Brain microvascular endothelial cell (primary cell): ENCODE data around the gene CDNF.
A peak's percentile ranks its signal among the peaks of the same experiment; 100 is the strongest.

Experiments used
- DNase-seq: peaks from one replicate; pipeline ENCODE4 v3.0.0-alpha.2; 2020
- H3K27ac ChIP-seq: fragments of 250-450 bp; sonication (Bioruptor Pico); 2 replicates; pipeline ENCODE4 v1.5.1; 2020; ENCODE audit warnings: mild to moderate bottlenecking, moderate library complexity
- H3K27me3 ChIP-seq: fragments of 250-450 bp; sonication (Bioruptor Pico); replicated peaks from 2 replicates; pipeline ENCODE4 v1.5.1; 2020; ENCODE audit warnings: mild to moderate bottlenecking
- H3K36me3 ChIP-seq: fragments of 250-450 bp; sonication (Bioruptor Pico); replicated peaks from 2 replicates; pipeline ENCODE4 v1.5.1; 2020; ENCODE audit warnings: mild to moderate bottlenecking
- H3K4me3 ChIP-seq: 2 replicates; pipeline ENCODE4 v1.5.1; 2011; ENCODE audit warnings: low read depth, mild to moderate bottlenecking, control low read depth, low read length, moderate library complexity
- in situ Hi-C: cut with HindIII; loops from 2 replicates; pipeline ENCODE4 v1.10.0; 2017; ENCODE audit warnings: low sequenced_read_pairs, low pct_ligation_motif_present
- TF ChIP-seq, protein P1 (sequence below): IDR thresholded peaks from 2 replicates; pipeline ENCODE4 v1.5.1; 2011; ENCODE audit warnings: low read depth, mild to moderate bottlenecking, moderate library complexity, low read length, control low read depth, inconsistent platforms; ENCODE audit errors: missing control alignments

Gene CDNF

DNA sequence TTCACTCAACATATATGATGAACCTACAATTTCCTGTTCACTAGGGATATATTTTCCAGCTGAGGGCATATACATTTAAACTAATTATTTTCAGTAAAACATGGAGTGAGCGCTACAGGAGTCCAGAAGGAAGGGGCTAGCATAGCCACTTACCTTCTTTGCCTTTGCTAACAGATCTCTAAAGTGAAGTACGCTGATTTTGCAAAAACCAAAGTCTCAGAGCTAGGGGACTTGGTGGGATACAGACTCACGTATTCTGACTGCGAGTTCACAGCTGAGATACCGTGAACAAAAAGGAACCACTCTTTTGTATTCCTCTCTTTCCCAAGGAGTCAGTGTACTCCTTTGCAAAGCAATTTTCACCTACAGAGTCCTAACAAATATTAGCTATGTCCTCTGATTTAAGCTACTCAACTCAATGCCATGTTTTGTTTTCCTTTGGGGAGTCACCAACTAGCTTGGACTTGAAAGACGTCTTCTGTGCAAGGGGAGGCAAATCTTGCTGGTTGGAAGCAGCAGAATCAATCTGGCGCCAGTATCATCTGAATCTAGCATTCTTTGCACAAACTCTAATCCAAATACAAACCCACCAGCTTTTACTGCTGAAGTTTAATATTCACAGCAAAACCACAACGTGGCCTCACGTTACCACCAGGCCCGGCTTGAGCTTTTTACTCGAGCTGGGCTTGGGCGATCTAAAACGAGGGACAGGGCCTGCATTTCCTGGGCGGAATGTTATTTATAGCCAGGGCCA, 657 bp downstream of the CDNF start:
- no peak for DNase-seq
- TF ChIP-seq, protein P1, sequence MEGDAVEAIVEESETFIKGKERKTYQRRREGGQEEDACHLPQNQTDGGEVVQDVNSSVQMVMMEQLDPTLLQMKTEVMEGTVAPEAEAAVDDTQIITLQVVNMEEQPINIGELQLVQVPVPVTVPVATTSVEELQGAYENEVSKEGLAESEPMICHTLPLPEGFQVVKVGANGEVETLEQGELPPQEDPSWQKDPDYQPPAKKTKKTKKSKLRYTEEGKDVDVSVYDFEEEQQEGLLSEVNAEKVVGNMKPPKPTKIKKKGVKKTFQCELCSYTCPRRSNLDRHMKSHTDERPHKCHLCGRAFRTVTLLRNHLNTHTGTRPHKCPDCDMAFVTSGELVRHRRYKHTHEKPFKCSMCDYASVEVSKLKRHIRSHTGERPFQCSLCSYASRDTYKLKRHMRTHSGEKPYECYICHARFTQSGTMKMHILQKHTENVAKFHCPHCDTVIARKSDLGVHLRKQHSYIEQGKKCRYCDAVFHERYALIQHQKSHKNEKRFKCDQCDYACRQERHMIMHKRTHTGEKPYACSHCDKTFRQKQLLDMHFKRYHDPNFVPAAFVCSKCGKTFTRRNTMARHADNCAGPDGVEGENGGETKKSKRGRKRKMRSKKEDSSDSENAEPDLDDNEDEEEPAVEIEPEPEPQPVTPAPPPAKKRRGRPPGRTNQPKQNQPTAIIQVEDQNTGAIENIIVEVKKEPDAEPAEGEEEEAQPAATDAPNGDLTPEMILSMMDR, result no peak
- Histone ChIP-seq H3K4me3 (peak overlapping the region; percentile 85), H3K27me3 (no peaks in the 10 kb centered on the region), H3K27ac (peak overlapping the region; percentile 76), H3K36me3 (peaks cover 9% of the 10 kb centered on the region)
- in situ Hi-C loops, result no loop called here

DNA sequence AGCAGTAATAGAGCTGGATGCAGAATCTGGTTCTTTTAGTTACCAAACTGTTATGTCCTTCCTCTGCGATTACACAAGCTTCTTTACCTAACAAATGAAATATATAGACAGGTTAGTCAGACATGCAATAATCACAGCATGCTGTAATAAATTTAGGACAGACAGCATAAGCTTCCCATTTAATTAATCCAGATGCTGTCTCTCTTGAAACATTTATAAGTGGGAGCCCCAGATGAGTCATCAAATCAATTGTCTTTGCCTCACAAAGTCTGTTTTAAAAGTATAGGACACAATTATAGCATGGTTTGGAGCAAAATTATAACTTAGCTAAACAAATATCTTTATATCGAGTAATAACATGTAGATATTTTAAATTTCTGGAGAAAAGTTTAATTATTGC, 1.6 kb downstream of the CDNF start:
- Histone ChIP-seq H3K4me3 (no peak overlapping the region), H3K27ac (no peak overlapping the region), H3K27me3 (no peaks in the 10 kb centered on the region), H3K36me3 (no peaks in the 10 kb centered on the region)
- TF ChIP-seq, protein P1, result no peak
- in situ Hi-C loops, result no loop called here
- no peak for DNase-seq

- Histone ChIP-seq H3K36me3 (no peaks in the 10 kb centered on the region), H3K27ac (no peak overlapping the region), H3K27me3 (no peaks in the 10 kb centered on the region), H3K4me3 (no peak overlapping the region)
- in situ Hi-C loops, result no loop called here
- DNase-seq, result no peak
- TF ChIP-seq, protein P1, result no peak
These were observed 4.7 kb downstream of the CDNF start for GRCh38 chr10:14833106-14833505.

DNA sequence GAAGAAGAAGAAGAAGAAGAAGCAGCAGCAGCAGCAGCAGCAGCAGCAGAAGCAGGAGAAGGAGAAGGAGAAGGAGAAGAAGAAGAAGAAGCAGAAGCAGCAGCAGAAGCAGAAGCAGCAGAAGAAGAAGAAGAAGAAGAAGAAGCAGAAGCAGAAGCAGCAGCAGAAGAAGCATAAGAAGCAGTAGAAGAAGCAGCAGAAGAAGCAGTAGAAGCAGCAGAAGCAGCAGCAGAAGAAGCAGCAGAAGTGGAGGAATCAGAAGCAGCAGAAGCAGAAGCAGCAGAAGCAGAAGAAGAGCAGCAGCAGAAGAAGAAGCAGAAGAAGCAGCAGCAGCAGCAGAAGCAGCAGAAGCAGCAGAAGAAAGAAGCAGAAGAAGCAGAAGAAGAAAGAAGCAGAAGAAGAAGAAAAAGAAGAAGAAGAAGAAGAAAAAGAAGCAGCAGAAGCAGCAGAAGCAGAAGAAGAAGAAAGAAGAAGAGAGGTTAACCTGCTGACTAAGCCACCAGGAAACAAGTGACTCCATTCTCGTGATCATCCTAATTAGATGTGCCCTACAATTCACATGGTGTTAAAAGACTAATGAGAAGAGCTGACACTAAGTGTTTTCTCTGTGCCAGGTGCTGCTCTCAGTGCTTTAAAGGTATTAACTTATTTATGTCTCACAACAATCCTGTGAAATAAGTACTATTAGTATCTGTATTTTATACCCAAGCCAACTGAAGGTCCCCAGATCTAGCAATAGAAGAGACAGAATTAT, 11.6 kb downstream of the CDNF start:
- H3K36me3 ChIP-seq, result no peaks in the 10 kb centered on the region
- TF ChIP-seq, protein P1, result no peak
- in situ Hi-C loops, result no loop called here
- H3K27ac ChIP-seq, result no peak overlapping the region
- H3K4me3 ChIP-seq, result no peak overlapping the region
- no peaks in the 10 kb centered on the region for H3K27me3 ChIP-seq
- DNase-seq, result no peak

- TF ChIP-seq, protein P1, result no peak
- Histone ChIP-seq H3K27ac (no peak overlapping the region), H3K36me3 (no peaks in the 10 kb centered on the region), H3K27me3 (no peaks in the 10 kb centered on the region), H3K4me3 (no peak overlapping the region)
- DNase-seq, result no peak
- in situ Hi-C loops, result no loop called here
These were observed 13.9 kb downstream of the CDNF start for GRCh38 chr10:14823966-14824365.
